Measurements from ENCODE around the gene EPS8L3.
A peak's percentile ranks its signal among the peaks of the same experiment; 100 is the strongest.
"Not testable (repeated sequence)": the region's sequence is repeated elsewhere in the genome, so short reads cannot be mapped to it uniquely, and the experiment has no call there.

The EPS8L3 gene

GRCh38 chr1:109768820-109769219 is 5.1 kb upstream of the EPS8L3 start:
- Histone ChIP-seq H3K79me2 (ENCODE audit: control insufficient read depth, insufficient read depth, low read length, unreplicated experiment) (no peaks in the 10 kb centered on the region), H3K36me3 (ENCODE audit: insufficient read depth, low read length) (no peaks in the 10 kb centered on the region), H3K4me3 (ENCODE audit: low read depth, low read length) (no peak overlapping the region), H3K27me3 (ENCODE audit: insufficient read depth, low read length) (no peaks in the 10 kb centered on the region), H3K4me1 (ENCODE audit: control insufficient read depth, insufficient read depth, low read length, unreplicated experiment) (peaks cover 5% of the 10 kb centered on the region), H3K27ac (ENCODE audit: low read depth, low read length) (no peak overlapping the region), H2AFZ (ENCODE audit: low read length, unreplicated experiment) (no peak overlapping the region)

GRCh38 chr1:109768335-109768650 is 4.6 kb upstream of the EPS8L3 start:
- Histone ChIP-seq H3K36me3 (ENCODE audit: insufficient read depth, low read length) (no peaks in the 10 kb centered on the region), H3K4me1 (ENCODE audit: control insufficient read depth, insufficient read depth, low read length, unreplicated experiment) (peaks cover 7% of the 10 kb centered on the region), H3K27me3 (ENCODE audit: insufficient read depth, low read length) (no peaks in the 10 kb centered on the region), H3K27ac (ENCODE audit: low read depth, low read length) (no peak overlapping the region), H3K4me3 (ENCODE audit: low read depth, low read length) (no peak overlapping the region), H3K79me2 (ENCODE audit: control insufficient read depth, insufficient read depth, low read length, unreplicated experiment) (no peaks in the 10 kb centered on the region), H2AFZ (ENCODE audit: low read length, unreplicated experiment) (no peak overlapping the region)

- no peak overlapping the region for H3K4me3 ChIP-seq (ENCODE audit: low read depth, low read length)
- H3K27ac ChIP-seq (ENCODE audit: low read depth, low read length) = no peak overlapping the region
- H3K4me1 ChIP-seq (ENCODE audit: control insufficient read depth, insufficient read depth, low read length, unreplicated experiment) = peaks cover 10% of the 10 kb centered on the region
- H2AFZ ChIP-seq (ENCODE audit: low read length, unreplicated experiment) = no peak overlapping the region
- H3K36me3 ChIP-seq (ENCODE audit: insufficient read depth, low read length) = no peaks in the 10 kb centered on the region
- no peaks in the 10 kb centered on the region for H3K27me3 ChIP-seq (ENCODE audit: insufficient read depth, low read length)
- no peaks in the 10 kb centered on the region for H3K79me2 ChIP-seq (ENCODE audit: control insufficient read depth, insufficient read depth, low read length, unreplicated experiment)
Measured at GRCh38 chr1:109767637-109768334, 4.1 kb upstream of the EPS8L3 start.

- not testable (repeated sequence) for H3K27me3 ChIP-seq (ENCODE audit: insufficient read depth, low read length); H3K27ac ChIP-seq (ENCODE audit: low read depth, low read length); H3K4me3 ChIP-seq (ENCODE audit: low read depth, low read length); H3K4me1 ChIP-seq (ENCODE audit: control insufficient read depth, insufficient read depth, low read length, unreplicated experiment); H3K79me2 ChIP-seq (ENCODE audit: control insufficient read depth, insufficient read depth, low read length, unreplicated experiment); H2AFZ ChIP-seq (ENCODE audit: low read length, unreplicated experiment); H3K36me3 ChIP-seq (ENCODE audit: insufficient read depth, low read length)
Measured at GRCh38 chr1:109766991-109767636, 3.4 kb upstream of the EPS8L3 start.

- Histone ChIP-seq H3K4me1 (ENCODE audit: control insufficient read depth, insufficient read depth, low read length, unreplicated experiment) (peaks cover 10% of the 10 kb centered on the region), H3K27me3 (ENCODE audit: insufficient read depth, low read length) (no peaks in the 10 kb centered on the region), H3K27ac (ENCODE audit: low read depth, low read length) (no peak overlapping the region), H3K79me2 (ENCODE audit: control insufficient read depth, insufficient read depth, low read length, unreplicated experiment) (no peaks in the 10 kb centered on the region), H3K4me3 (ENCODE audit: low read depth, low read length) (no peak overlapping the region), H2AFZ (ENCODE audit: low read length, unreplicated experiment) (no peak overlapping the region), H3K36me3 (ENCODE audit: insufficient read depth, low read length) (no peaks in the 10 kb centered on the region)
Measured at GRCh38 chr1:109765896-109766615, 2.3 kb upstream of the EPS8L3 start.

GRCh38 chr1:109765483-109765815 is 1.7 kb upstream of the EPS8L3 start:
- Histone ChIP-seq H3K36me3 (ENCODE audit: insufficient read depth, low read length) (no peaks in the 10 kb centered on the region), H3K27me3 (ENCODE audit: insufficient read depth, low read length) (no peaks in the 10 kb centered on the region), H3K27ac (ENCODE audit: low read depth, low read length) (no peak overlapping the region), H3K4me1 (ENCODE audit: control insufficient read depth, insufficient read depth, low read length, unreplicated experiment) (peaks cover 10% of the 10 kb centered on the region), H2AFZ (ENCODE audit: low read length, unreplicated experiment) (no peak overlapping the region), H3K4me3 (ENCODE audit: low read depth, low read length) (no peak overlapping the region), H3K79me2 (ENCODE audit: control insufficient read depth, insufficient read depth, low read length, unreplicated experiment) (no peaks in the 10 kb centered on the region)

- Histone ChIP-seq H3K79me2 (ENCODE audit: control insufficient read depth, insufficient read depth, low read length, unreplicated experiment) (no peaks in the 10 kb centered on the region), H3K27me3 (ENCODE audit: insufficient read depth, low read length) (no peaks in the 10 kb centered on the region), H3K27ac (ENCODE audit: low read depth, low read length) (no peak overlapping the region), H3K4me3 (ENCODE audit: low read depth, low read length) (no peak overlapping the region), H2AFZ (ENCODE audit: low read length, unreplicated experiment) (no peak overlapping the region), H3K4me1 (ENCODE audit: control insufficient read depth, insufficient read depth, low read length, unreplicated experiment) (peaks cover 10% of the 10 kb centered on the region), H3K36me3 (ENCODE audit: insufficient read depth, low read length) (no peaks in the 10 kb centered on the region)
Measured at GRCh38 chr1:109764561-109765482, 1.1 kb upstream of the EPS8L3 start.

- no peaks in the 10 kb centered on the region for H3K27me3 ChIP-seq (ENCODE audit: insufficient read depth, low read length)
- peak overlapping the region; percentile 30; the same call in 1 of the 2 replicates for H3K27ac ChIP-seq (ENCODE audit: low read depth, low read length)
- H3K4me1 ChIP-seq (ENCODE audit: control insufficient read depth, insufficient read depth, low read length, unreplicated experiment) = peaks cover 5% of the 10 kb centered on the region
- H3K36me3 ChIP-seq (ENCODE audit: insufficient read depth, low read length) = no peaks in the 10 kb centered on the region
- H2AFZ ChIP-seq (ENCODE audit: low read length, unreplicated experiment) = no peak overlapping the region
- H3K4me3 ChIP-seq (ENCODE audit: low read depth, low read length) = no peak overlapping the region
- no peaks in the 10 kb centered on the region for H3K79me2 ChIP-seq (ENCODE audit: control insufficient read depth, insufficient read depth, low read length, unreplicated experiment)
Measured at GRCh38 chr1:109762821-109763645, 690 bp downstream of the EPS8L3 start.

GRCh38 chr1:109762039-109762585 is 1.6 kb downstream of the EPS8L3 start:
- Histone ChIP-seq H3K27me3 (ENCODE audit: insufficient read depth, low read length) (no peaks in the 10 kb centered on the region), H3K36me3 (ENCODE audit: insufficient read depth, low read length) (no peaks in the 10 kb centered on the region), H3K4me3 (ENCODE audit: low read depth, low read length) (no peak overlapping the region), H3K27ac (ENCODE audit: low read depth, low read length) (no peak overlapping the region), H3K4me1 (ENCODE audit: control insufficient read depth, insufficient read depth, low read length, unreplicated experiment) (peaks cover 5% of the 10 kb centered on the region), H3K79me2 (ENCODE audit: control insufficient read depth, insufficient read depth, low read length, unreplicated experiment) (no peaks in the 10 kb centered on the region), H2AFZ (ENCODE audit: low read length, unreplicated experiment) (no peak overlapping the region)
